GM21737 (cell line): ENCODE measurements around the gene P3H4.

Source experiments
- ATAC-seq: cut with Tn5 transposase; IDR thresholded peaks from one replicate; pipeline ENCODE4 v1.9.1; 2021; ENCODE audit warnings: mild to moderate bottlenecking, moderate library complexity; ENCODE audit not compliant: unreplicated experiment

P3H4 gene

DNA sequence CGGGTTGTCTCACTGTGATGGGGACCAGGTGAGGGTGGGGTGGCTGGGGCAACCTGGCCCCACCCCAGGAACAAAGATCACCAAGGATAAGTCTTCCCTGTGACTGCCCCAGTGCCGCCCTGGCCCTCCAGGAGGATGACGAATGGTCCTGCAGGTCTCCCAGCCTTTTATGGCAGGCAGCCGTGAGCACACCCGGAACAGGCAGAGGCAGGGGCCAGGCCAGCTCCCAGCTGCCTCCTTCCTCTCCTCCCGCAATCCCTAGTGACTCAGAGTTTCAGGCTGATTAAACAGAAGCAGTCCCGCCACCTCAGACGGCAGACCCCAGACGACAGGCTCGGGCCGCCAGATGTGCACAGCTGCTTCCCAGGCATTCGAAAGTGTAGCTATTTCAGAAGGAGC lies 38.6 kb downstream of the P3H4 start:
- no peak for ATAC-seq

DNA sequence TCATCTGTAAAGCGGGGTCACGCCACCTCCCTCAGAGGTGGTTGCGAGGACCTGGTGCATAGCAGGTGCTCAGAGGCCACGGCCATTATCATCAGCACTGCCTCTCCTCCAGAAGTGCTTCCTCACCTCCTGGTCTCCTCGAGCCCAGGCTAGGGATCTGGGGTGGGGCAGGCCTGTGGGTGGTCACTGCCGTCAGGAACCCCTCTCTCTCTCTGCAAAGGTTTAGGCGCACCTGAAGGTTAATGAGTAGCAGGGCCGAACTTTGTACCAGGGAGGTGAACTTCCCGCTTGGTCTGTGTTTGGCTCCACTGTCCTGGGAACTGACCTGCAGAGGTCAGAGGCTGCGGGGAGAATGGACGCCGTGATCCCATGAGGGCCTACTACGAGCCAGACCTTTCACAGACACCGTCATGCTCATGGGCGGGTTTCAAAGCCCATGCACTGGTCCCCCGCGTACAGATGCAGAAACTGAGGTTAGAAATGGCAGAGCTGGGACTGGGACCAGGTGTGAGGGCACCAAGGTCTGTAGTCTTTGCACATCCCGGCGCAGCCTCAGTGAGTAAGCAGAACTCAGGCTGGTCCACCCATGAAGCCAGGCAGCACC lies 39.1 kb downstream of the P3H4 start:
- ATAC-seq = no peak

DNA sequence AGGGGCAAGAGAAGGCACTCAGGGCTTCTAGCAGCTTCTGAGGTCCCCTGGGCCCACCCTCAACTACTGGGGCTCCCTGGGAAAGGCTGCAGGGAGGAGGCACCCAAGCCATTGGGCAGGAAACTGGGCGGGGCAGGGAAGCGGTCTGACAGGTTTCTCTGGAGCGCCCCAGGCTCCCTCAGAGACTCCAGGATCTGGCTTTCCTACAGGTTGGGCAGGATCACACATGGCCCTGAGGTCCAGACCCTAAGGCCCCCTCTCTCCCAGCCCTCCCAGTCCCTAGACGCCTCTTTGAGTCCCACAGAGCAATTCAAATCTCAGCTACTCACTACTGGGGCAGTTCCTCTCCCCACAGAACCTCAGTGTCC lies 39.5 kb downstream of the P3H4 start:
- ATAC-seq = no peak

DNA sequence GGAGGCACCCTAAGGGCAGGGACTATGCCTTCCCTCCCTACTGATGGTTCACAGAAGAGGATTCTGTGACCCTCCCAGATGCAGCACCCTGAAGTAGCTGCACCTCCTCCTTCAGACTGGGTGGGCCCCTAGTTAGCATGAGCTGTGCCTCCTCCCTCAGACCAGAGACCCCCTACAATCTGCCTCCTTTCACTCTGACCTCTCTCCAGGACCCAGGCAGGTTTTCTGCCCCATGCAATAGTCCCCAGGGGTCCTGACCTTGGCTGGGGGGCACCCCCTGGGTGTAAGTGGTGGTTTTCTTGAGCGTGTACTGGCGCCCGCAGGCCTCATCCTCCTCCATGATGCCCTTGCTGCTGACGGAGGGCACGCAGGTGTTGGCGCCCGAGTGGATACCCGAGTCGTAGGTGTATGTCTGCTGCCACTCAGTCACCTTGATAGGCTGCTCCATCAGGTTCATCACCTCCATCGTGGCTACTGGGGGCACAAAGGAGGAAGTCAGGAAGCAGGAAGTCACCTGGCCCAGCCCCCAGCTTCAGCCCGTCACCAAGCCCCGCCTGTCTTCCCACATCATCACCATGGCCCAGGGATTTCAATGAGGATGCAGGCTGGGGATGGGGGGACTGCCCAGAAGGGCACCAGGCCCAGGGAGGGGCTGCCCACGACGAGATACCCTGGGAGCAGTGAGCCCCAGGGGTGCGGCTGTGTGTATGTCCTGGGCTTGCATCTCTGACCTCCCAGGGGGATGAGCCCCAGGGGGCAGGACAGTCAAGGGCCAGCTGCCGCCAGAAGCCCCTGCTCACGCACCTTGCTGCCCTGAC lies 40.2 kb downstream of the P3H4 start:
- no peak for ATAC-seq

DNA sequence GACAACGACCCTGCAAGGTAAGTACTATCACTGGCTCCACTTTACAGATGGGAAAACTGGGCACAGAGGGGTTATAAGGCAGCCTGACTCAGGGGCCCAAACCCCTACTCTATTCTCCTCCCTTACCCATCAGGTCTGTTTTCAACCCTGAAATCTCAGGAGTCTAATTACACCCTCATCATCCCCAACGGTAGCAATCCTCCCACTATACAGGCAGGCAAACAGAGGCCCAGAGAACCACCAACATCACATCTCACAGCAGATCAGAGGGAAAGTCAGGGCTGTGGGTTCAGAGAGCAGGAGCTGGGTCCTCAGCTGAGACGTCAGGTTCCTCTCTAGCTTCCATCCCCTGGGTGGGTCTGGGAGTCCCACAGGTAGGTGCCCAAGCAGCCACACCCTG lies 41.8 kb downstream of the P3H4 start:
- no peak for ATAC-seq

DNA sequence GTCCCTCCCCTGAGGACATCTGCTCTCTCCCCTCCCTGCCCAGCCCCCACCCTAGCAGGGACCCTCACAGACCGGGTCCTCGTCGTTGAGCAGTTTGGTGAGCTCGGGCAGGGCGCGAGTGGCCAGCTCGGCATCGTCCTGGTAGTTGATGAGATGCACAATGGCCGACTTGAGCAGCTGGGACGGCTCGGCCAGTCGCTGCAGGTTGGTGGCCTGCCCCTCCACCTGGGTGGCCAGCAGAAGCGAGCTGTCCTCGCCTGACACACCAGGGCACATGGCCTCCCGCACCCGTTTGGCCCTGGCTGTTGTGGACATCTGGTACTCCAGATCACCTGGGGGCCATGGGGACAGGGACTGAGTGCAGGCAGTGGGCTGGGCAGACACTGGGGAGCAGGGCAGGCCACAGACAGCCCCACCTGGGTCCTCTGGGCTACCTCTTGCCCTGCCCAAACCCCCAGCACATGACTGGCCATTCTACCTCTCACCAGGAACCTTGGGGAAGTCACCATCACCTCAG lies 42.3 kb downstream of the P3H4 start:
- no peak for ATAC-seq

DNA sequence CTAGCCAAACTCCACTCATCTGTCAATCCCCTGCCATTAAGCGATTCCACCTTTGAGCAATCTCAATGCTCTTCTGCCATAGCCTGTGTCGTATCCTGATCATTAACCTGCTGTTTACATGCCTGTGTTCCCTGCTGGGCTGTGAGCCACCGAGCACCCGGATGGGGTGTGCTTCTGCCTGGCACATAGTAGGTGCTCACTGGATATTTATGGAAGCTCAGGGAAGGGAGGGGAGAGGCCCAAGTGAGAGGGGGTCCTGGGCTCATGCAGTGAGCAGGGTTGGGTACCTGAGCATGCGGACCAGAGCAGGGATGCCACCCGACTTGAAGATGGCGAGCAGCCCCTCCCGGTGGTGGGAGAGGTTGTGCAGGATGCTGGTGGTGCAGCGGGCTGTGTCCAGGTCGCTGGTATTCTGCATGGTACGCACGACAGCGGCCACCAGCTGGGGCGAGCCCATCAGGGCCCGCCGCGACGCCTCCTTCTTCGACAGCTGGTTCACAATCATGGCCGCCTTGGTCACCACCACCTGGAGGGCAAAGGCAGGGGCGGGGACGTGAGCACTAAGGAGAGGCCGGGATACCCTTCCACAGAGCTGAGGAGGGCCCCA lies 43.0 kb downstream of the P3H4 start:
- ATAC-seq = no peak

DNA sequence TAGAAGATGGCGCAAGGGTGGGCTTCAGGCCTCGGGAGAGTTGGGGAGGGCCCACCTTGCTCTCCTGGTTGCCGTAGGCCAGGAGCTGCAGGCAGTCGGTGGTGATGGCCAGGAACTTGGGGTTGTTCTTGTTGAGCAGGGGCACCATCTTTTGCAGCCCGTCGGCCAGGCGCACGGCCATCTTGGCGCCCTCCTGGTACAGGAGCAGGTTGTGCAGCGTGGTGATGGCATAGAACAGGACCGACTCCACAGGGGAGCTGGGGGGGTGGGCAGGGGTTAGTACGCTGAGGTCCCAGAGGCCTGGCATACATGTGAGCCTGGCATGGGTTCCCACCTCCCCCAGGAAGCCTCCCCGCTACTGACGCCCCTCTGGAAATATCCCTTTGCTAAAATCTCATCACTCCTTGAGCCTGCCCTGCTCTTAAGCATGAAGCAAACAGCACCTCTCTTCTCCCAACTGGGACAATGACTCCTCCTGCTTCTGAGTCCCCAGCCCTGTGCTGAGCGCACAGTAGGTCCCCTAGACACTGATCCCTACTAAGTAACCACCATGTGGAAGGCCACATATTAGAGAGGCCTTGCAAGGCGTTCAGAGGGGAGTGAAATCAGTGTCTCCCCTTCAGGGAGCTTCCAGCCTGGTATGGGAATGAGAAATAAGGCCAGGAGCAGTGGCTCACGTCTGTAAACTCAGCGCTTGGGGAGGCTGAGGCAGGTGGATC lies 44.3 kb downstream of the P3H4 start:
- ATAC-seq = no peak

DNA sequence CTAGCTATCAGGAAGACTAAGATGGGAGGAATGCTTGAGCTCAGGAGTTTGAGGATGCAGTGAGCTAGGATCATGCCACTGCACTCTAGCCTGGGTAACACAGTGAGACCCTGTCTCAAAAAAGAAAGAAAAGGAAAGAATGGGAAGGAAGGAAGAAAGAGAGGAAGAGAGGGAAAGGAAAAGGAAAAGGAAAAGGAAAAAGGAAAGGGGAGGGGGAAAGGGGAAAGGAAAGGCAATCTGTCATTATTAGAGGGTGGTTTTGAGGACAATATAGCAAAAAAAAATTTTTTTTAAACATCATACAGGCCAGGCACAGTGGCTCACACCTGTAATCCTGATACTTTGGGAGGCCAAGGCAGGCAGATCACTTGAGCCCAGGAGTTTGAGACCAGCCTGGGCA lies 45.6 kb downstream of the P3H4 start:
- ATAC-seq = no peak

DNA sequence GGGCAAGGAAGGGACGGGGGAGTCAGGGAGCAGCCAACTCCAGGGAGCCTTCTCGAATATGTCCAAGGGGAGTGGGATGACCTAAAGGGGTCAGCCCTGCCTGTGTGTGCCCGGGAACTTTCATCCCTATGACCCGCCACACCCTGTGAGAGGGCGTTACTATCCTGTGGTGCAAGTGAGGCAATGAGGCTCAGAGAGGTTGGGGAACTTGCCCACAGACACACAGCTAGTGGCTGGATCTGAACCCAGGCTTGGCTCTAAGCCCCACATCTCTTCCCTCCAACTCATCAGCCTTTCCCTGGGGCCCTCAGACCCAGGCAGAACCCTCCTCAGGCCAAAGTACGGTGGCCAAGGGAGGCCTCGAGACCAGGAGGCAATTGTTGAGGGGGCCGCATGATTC lies 48.4 kb downstream of the P3H4 start:
- ATAC-seq = no peak

DNA sequence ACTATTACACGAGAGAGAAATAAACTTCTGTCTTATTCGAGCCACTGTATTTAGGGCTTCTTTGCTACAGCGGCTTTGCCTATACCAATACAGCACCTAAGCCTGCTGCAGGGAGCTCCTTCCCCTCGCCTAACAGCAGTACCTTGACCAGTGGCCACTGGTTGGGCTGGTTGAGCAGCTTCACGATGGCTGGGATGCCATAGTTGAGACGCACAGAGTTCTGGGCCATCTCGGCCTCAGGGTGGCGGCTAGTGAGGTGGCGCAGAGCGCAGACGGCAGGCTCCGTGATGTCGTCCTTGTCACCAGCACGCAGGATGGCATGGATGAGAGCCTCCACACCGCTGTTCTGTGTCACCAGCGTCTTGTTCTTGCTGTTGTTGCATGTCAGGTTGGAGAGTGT lies 48.9 kb downstream of the P3H4 start:
- no peak for ATAC-seq

DNA sequence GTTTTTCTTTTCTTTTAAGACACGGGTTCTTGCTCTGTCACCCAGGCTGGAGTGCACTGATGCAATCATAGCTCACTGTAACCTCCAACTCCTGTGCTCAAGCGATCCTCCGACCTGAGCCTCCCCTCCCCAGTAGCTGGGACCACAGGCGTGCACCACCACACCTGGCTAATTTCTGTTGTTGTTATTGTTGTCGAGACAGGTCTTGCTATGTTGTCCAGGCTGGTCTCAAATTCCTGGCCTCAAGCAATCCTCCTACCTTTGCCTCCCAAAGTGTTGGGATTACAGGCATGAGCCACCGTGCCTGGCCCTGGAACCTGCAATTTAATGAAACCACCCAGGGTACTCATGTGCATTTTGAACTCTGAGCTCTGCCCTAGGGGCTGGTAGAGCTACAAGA lies 49.4 kb downstream of the P3H4 start:
- ATAC-seq = no peak

DNA sequence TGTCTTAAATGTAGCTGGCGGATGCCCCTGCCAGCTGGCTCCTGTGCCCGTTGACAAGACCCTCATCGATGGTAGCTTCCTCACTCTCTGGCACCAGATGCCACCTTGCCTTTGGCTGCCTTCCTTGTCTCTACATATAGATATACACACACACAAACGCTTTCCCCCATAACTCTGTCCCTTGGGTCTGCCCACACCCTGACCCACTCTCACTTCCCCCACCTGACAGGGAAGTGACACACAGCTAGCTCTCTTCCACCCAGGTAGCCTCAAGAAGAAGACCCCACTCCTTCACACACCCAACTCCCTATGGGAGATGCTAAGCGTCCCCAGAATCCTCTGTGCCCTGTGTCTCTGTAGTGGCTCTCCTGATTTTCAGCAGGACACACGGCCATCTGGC lies 50.9 kb downstream of the P3H4 start:
- no peak for ATAC-seq

DNA sequence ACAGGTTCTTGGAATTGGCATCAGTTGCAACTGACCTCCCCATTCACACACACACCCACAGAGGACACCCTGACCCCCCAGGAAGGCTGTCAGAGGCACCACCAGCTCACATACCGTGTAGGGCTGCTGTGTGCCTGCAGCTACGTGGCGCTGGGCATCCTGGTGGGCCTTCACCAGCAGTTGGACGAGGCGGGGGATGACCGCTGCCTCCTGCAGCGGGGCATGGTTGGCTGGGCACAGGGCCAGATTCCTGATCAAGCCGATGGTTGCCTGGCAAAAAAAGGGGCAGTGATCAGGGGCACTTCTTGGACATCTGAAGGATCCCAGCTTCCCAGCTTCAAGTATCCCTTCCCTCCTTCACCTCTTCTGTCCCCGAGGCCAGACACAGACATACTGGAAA lies 53.1 kb downstream of the P3H4 start:
- no peak for ATAC-seq

DNA sequence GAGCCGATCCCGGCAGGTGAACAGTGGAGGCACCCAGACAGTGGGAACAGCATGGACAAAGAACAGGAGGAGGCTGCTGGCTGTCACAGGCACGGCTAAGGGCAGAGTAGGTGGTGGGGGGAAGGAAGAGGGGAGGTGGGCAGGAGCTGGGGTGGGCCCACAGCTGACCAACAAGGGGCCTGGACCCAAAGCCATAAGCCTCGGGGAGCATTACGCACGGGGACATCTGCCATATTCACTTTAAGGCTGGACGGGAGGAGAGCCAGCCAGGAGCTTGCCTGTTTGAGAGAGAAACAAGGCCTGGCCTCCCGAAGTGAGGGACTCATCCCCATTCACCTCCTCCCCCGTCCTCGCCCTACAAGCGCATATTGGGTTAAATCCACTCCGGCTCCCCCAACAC lies 57.7 kb downstream of the P3H4 start:
- no peak for ATAC-seq
